HG03064 (cell line): ENCODE data around the gene CGN.

ENCODE experiments used
- ATAC-seq: cut with Tn5 transposase; IDR thresholded peaks from one replicate; pipeline ENCODE4 v1.9.1; 2021; ENCODE audit warnings: low read depth; ENCODE audit not compliant: unreplicated experiment

CGN gene

GRCh38 chr1:151545542-151545941, 34.4 kb downstream of the CGN start:
- ATAC-seq, result no peak

GRCh38 chr1:151546011-151546925, 35.1 kb downstream of the CGN start:
- ATAC-seq, result no peak

DNA sequence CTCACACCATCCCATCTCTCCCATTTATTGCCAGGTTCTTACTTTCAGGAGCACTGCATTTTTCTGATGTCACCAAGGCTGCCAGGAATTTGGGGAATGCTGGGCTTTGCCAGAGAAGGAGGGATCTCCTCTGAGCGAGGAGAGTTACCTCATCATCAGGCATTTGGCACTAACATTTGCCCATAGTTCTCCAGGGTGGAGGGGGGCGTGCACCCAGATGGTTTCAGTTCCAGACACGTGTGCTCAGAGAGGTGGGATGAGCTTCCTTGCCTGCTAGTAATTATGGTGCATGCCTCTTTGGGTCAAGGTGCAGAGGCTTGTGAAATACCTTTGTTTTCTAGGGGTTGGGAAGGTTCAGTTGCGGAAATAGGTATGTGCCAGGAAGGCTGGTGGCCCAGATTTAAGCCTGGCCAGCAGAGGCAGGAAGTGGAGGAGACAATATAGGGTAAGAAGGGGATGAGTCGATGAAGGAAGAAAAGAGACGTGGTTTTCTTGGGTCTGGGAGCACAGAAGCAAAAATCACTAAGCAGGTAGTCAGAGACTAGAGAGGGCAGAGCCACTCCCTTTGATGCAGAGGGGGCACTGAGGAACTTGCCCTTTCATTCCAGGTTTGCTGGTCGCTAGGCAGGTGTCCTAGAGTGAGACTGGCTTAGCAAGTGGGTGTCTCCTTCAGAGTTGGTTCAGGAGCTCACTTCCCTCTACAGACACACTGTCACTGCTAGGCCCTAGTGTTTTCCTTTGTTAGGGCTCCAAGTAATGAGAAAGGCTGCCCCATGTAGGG, 36.1 kb downstream of the CGN start:
- ATAC-seq, result no peak

DNA sequence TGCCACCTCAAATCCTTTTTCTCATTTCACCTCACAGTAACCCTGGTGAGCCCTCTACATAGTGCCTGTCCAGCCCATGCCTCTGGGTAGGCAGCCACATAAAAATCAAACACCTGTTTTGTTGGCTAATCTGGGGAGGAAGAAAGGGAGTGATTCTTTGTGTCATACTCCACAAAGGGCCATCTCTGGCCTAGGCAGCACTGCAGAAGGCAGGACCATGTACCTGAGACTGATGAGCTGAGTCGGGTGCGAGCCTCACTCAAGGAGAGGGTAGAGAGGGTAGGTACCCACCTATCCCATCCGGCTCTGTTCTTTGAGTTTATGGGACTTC, 36.7 kb downstream of the CGN start:
- no peak for ATAC-seq

GRCh38 chr1:151549199-151549598, 38.0 kb downstream of the CGN start:
- no peak for ATAC-seq

DNA sequence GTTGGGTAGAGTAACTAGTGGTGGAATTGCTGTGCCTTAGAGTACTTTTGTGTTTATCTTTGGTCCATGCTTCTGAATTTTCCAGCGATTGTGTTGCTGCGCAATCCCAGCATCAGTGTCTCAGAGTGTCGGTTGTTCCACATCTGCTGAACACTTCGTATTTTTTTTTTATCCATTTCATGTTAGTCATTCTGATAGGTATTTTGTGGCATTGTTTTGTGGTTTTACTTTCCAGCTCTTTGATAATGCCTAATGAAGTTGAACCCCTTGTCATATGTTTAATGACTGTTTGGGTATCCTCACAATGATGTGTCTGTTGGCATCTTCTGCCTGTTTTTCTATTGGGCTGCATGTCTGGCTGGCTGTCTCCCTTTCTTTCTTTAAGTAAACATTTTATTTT, 42.5 kb downstream of the CGN start:
- ATAC-seq, result no peak

DNA sequence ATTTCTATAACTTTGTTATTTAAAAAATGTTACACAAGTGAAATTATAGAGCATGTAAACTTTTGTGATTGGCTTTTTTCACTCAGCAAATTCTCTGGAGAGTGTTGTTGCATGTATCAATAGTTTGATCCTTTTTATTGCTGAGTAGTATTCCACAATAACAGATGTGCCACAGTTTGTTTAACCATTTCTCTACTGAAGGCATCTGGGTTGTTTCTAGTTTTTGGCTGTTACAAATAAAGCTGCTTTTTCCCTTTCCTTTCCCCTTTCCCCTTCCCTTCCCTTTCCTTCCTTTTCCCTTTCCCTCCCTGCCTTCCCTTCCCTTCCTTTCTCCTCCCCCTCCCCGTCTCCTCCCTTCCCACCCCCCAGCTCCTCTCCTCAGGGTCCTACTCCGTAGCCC, 44.9 kb downstream of the CGN start:
- ATAC-seq, result no peak

- ATAC-seq, result no peak
These were observed 51.5 kb downstream of the CGN start for GRCh38 chr1:151562661-151563060.

DNA sequence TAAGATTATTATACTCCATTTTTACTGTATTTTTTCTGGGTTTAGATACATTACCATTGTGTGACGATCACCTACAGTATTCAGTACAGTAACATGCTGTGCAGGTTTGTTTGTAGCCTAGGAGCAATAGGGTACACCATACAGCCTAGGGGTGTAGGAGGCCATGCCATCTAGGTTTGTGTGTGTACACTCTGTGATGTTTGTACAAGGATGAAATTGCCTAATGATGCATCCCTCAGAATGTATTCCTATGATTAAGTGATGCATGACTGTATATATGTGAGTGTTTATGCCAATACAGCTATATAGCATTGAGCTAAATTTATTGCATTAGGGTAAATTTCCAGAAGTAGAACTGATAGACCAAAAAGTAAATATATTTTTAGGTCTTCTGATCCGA, 52.2 kb downstream of the CGN start:
- no peak for ATAC-seq

DNA sequence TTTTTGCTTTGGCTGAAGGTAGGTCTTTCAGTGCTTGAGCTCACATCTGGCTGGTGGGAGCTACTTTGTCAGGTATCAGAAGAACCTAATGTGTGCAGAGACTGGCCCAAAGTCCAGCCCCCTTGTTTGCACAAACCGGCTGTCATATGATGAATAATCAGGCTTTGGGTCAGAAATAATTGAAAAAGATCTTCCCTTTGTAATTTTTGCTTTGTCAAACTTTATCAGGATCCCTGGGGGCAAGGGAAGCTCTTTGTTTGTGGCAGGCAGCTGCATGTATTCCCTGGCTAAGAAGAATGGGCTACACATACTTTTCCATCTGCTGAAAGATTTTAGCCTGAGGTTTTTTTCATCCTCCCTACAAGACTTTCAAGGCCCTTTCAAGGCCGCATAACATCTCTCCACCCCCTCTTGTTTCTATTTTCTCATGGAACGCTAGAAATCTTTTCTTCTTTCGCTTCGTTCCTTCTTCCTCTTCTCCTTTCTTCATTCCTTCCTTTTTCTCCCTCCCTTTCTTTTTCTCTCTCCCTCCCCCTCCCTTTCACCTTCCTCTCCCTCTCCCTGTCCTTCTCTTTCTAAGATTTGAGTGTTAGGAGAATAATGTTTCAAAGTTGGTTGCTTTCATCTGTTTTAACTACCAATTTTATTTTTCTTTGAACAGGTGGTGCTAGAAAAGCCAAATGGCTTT, 54.5 kb downstream of the CGN start:
- ATAC-seq, result no peak

- no peak for ATAC-seq
These were observed 57.5 kb downstream of the CGN start for GRCh38 chr1:151568626-151569088.

DNA sequence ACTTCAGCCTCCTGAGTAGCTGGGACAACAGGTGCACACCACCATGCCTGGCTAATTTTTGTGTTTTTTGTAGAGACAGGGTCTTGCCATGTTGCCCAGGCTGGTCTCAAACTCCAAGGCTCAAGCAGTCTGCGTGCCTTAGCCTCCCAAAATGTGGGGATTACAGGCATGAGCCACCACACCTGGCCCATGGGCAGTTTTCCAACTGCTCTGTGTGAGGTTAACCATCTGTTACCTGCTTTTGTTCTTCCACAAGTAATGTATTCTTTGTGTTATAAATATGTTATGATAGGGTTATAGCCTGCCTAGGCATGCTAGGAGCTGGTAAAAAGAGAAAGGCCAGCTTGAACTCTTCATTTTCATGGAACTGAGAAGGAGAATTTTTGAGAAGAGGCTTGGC, 59.6 kb downstream of the CGN start:
- no peak for ATAC-seq

GRCh38 chr1:151574575-151575529, 63.7 kb downstream of the CGN start:
- ATAC-seq, result no peak

GRCh38 chr1:151577173-151577572, 66.0 kb downstream of the CGN start:
- no peak for ATAC-seq

DNA sequence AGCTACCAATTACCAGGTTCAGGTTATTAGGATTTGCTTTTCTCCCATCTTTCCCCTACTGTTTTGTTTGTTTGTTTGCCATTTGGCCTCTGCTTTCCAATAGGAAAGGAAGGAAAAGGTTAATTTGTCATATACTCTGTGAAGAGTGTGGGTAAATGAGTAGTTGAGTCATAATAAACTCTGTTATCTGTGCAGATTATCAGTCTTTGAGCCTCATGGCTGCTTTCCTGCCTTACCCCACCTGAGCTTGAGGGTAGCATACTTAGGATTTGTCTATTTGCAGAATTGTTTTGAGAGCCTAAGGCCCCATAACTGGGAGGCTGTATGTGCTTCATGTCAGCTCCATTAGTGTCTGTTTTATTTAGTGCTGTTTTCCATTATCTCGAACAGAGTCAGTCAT, 67.8 kb downstream of the CGN start:
- no peak for ATAC-seq

DNA sequence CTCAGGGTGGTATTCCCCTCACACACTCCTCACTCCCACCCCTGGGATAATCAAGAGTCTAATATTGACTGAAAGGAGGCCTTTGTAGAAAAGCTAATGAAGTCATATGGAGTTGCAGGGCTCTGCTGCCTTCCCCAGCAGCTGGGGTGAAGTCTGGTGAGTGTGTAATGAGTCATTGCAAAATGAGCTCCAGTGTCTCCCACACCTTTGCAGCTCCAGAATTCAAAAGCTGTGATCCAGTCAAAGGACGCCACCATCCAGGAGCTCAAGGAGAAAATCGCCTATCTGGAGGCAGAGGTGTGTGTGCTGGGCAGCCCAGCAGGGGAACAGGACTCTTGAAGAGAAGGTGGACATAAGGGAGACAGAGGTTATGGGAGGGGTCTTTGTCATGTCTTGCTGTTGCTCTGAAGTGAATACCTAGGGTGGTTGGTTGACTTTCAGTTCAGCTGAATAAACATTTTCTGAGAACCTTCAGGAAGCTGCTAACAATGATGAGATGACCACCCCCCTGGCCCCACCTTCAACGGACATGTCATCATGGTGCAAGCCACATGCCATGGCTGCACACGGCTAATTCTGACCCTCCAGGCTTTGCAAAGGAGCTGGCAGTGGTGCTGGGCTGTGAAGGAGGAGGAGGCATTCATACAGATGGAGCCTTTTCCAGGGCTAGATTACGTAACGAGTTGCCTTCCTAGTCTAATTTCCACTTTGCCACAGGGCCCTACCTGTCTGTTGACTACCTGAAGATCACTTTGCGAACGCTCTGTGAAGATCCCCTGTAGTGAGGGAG, 68.4 kb downstream of the CGN start:
- ATAC-seq, result no peak

GRCh38 chr1:151581451-151581850, 70.3 kb downstream of the CGN start:
- no peak for ATAC-seq

GRCh38 chr1:151581921-151582320, 70.7 kb downstream of the CGN start:
- ATAC-seq, result no peak

GRCh38 chr1:151583796-151584195, 72.6 kb downstream of the CGN start:
- no peak for ATAC-seq
